ENCODE results near the gene SLC25A23. TPM values are rescaled to one million over a fixed set of nuclear protein-coding genes. Genes with fewer than 3 reads are reported as not detected.
A peak's percentile ranks its signal among the peaks of the same experiment; 100 is the strongest.
"Not testable (repeated sequence)": the region's sequence is repeated elsewhere in the genome, so short reads cannot be mapped to it uniquely, and the experiment has no call there.

Gene SLC25A23
- total RNA-seq: 10 to 100 TPM; 10.7 to 28.7 (median 15.6) TPM

DNA sequence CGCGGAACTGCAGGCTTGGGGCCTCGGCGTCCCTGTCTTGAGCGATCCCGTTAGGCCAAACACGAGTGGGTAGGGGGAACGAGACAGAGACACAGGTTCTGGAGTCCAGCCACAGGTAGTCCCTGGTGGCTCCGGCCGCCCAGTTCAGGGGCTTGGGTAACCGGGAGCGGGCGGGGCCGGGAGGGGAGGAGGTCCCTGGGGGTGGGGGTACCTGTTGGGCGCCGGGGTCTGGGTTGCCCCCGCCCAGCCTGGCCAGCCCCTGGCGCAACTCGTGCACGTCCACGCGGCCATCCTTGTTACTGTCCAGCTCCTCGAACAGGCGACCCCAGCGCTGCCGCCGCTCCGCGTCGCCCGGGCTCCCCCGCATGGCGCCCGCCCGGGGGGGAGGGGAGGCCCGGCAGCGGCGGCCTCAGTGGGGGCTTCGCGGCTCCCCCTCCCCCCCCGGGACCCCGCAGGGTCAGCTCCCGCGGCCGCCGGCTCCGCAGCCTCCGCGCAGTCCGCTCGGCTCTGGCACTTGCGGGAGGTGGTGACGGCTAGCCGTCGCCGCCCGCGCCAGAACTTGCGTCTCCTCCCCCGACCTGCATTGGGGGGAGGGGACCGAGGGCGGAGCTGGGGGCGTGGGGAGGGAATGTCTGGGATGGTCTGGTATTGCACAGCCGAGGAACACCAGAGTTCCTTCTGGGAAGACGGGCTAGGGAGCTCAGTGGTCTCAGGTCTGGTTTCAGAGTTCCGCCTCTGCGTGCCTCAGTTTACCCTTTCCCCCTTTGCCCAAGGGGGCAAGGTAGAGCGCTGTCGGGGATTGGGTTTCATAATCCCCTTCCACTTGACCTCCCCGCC is at the start of gene SLC25A23:
TSS of gene SLC25A23 (minus strand) at position 531 of the 837 bp plus-strand sequence. CDS start at position 367, 164 bp downstream.
- WGBS, 10 experiments: 0 to 20% methylated on average over 1 to 3 of the region's 70 CpGs; no CpG with 5 or more reads in 8 of the 10 experiments
- H3K4me3 ChIP-seq: peak within 1 kb of the TSS; percentile 52 to 86 (median 66)
- in situ Hi-C loops (cut with MboI; ENCODE audit: low pct_unique_long_range_greater_than_20kb in 2 of 9, low sequenced_read_pairs in 9 of 9, unreplicated experiment in 9 of 9): no loop called here
- H3K4me1 ChIP-seq (replicated peaks in 1 of 2): peaks cover 2 to 3% of the 10 kb centered on the region in 2 donors
- ATAC-seq (replicated peaks in 6 of 8): peak; percentile 49 to 71 (median 69)
- peak within 1 kb of the TSS in 1 of 2 donors; percentile 55 for H3K27ac ChIP-seq

DNA sequence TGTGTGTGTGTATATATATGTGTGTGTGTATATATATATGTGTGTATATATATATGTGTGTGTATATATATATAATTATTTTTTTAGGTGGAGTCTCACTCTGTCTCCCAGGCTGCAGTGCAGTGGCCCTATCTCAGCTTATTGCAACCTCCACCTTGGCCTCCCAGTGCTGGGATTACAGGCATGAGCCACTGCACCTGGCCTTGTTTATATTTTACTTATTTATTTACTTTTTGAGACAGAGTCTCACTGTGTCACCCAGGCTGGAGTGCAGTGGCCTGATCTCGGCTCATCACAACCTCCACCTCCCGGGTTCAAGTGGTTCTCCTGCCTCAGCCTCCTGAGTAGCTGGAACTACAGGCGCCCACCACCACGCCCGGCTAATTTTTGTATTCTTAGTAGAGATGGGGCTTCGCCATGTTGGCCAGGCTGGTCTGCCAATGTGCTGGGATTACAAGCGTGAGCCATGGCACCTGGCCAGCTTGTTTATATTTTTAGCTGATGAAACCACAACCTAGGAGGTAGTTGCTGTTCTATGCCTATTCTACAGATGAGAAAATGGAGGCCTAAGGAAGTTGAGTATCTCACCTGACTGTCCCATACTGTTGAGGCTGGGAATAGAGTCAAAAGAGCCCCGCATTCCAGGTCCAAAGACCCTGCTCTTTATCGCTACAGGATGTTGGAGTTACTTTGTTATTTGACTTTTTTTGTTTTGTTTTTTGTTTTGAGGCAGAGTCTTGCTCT is 48.6 kb upstream of the SLC25A23 start:
- in situ Hi-C loops (cut with MboI; ENCODE audit: low pct_unique_long_range_greater_than_20kb in 2 of 9, low sequenced_read_pairs in 9 of 9, unreplicated experiment in 9 of 9); H3K4me3 ChIP-seq: not testable (repeated sequence)

DNA sequence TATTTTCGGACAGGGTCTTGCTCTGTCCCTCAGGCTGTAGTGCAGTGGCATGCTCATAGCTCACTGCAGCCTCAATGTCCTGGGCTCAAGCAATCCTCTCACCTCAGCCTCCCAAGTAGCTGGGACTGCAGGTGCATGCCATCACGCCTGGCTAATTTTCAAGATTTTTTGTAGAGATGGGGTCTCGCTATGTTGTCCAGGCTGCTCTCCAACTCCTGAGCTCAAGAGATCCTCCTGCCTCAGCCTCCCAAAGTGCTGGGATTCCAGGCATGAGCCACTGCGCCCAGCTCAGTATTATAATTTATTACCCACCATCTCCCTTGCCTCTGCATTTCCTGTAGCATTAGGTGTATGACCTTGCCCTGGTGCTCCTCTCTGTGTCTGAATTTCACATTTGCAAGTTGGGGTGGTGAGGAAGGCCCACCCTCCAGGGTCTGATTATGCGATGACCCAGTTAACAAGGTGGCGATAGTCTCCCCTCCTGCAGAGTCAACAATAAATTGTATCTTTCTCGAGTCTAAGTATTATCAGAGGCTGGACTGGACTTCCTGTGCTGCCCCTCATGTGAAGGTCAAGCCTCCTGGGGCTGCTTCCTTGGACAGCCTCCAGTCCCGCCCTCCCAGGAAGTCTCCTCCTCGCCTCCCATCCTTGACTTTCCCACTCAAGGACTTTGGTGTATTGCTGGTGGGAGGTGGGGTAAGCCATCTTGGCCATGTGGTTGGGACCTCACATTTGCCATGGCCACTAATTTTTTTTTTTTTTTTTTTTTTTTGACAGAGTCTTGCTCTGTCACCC is 44.0 kb upstream of the SLC25A23 start:
- in situ Hi-C loops (cut with MboI; ENCODE audit: low pct_unique_long_range_greater_than_20kb in 2 of 9, low sequenced_read_pairs in 9 of 9, unreplicated experiment in 9 of 9): no loop called here
- WGBS, 10 experiments: 42 to 100% (median 66%) methylated on average over 1 to 6 of the region's 9 CpGs; no CpG with 5 or more reads in 2 of the 10 experiments

More for the DNA sequence above, 48.6 kb upstream of the SLC25A23 start:
- 65 to 100% (median 90%) methylated on average over 1 to 6 of the region's 9 CpGs; no CpG with 5 or more reads in 2 of the 10 experiments for WGBS, 10 experiments
- not testable (repeated sequence) for H3K4me1 ChIP-seq (replicated peaks in 1 of 2); ATAC-seq (replicated peaks in 6 of 8); H3K27ac ChIP-seq

DNA sequence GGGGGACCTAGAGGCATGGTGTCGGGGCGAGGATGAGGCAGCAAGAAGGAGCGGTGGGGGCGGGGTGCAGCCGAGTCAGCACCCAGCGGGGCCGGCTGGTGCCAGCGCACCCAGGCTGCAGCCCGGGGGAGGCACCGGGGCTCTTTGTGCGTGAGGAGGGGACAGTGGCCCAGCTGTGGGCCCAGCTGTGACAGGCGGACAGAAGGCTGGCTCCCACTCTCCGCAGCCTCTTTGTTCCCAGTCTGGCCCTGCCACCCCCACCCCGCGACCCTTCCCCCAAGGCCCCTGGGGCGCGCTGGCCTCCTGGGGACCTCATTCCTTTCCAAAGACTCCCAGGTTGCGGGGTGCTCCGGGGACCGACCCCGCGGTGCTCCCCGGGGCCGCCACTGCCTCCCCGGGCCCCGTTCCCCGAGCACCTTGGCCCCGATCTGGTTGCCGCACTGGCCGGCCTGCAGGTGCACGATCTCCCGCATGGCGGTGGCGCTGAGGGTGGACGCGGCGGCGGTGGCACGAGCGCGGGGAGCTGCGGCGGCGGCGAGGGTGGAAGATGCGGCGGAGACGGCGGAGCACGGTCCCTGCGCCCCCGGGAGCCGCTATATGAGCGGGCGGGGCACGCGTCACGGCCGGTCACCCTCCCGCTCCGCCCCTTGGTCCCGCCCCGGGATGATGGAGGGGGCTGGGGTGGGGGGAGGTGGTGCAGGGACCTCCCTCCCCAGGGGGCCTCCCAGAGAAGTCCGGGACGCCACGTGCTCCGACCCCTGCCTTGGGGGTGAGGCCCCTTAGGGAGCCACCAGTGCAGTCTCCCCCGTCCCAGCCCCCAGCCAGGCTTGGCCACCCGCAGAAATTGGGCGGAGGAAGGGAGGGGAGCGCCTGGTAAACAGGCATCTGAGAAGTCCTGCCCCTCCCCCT is 42.4 kb upstream of the SLC25A23 start, which contains the start of gene TUBB4A:
TSS of gene TUBB4A (minus strand) at position 570 of the 909 bp plus-strand sequence. CDS start at position 473, 97 bp downstream.
- WGBS, 10 experiments: 1% methylated on average over 17 of the region's 71 CpGs; no CpG with 5 or more reads in 9 of the 10 experiments
- Histone ChIP-seq H3K4me3 (peak within 1 kb of the TSS; percentile 67 to 91 (median 76)), H3K4me1 (replicated peaks in 1 of 2) (peaks cover 0 to 14% of the 10 kb centered on the region in 2 donors), H3K27ac (peak within 1 kb of the TSS; percentile 57 to 72)
- in situ Hi-C loops (cut with MboI; ENCODE audit: low pct_unique_long_range_greater_than_20kb in 2 of 9, low sequenced_read_pairs in 9 of 9, unreplicated experiment in 9 of 9): no loop called here
- ATAC-seq (replicated peaks in 6 of 8): peak; percentile 56 to 88 (median 82)

More for the DNA sequence above, 44.0 kb upstream of the SLC25A23 start:
- no peak for ATAC-seq (replicated peaks in 6 of 8)
- Histone ChIP-seq H3K4me3 (no peak overlapping the region), H3K27ac (no peak overlapping the region), H3K4me1 (replicated peaks in 1 of 2) (peaks cover 0 to 14% of the 10 kb centered on the region in 2 donors)

DNA sequence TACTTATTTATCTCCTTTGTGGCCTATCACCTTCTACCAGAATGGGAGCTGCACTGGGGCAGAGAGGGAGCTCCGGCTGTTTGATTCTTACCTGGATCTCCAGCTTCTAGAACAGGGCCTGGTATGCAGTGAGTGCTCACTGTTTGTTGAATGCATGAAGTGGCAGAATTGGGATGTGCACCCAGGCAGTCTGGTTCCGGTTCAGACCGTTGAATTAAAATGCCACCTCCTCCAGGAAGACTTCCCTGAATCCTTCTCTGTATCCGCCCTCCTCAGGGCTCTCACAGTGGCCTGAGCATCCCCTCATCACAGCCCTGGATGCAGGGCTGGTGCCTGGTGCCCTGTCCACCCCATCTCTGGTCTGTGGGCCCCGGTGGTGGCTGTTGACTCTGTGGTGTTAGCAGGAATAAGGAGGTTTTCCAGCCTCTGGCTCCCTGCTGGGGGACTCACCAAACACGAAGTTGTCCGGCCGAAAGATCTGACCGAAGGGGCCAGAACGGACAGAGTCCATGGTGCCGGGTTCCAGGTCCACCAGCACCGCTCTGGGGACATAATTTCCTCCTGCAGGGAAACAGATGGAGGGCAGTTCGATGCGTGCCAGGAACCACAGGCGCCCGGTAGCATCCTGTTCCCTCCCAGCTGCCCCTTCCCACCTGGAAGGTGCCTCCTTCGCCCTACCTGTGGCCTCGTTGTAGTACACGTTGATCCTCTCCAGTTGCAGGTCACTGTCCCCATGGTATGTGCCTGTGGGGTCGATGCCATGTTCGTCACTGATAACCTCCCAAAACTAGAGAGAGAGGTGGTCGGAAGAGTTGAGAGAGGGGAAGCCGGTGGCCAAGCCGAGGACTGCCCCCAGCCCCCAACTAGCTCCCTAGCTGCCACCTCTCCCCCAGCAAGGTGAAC is 41.5 kb upstream of the SLC25A23 start:
- in situ Hi-C loops (cut with MboI; ENCODE audit: low pct_unique_long_range_greater_than_20kb in 2 of 9, low sequenced_read_pairs in 9 of 9, unreplicated experiment in 9 of 9): no loop called here

DNA sequence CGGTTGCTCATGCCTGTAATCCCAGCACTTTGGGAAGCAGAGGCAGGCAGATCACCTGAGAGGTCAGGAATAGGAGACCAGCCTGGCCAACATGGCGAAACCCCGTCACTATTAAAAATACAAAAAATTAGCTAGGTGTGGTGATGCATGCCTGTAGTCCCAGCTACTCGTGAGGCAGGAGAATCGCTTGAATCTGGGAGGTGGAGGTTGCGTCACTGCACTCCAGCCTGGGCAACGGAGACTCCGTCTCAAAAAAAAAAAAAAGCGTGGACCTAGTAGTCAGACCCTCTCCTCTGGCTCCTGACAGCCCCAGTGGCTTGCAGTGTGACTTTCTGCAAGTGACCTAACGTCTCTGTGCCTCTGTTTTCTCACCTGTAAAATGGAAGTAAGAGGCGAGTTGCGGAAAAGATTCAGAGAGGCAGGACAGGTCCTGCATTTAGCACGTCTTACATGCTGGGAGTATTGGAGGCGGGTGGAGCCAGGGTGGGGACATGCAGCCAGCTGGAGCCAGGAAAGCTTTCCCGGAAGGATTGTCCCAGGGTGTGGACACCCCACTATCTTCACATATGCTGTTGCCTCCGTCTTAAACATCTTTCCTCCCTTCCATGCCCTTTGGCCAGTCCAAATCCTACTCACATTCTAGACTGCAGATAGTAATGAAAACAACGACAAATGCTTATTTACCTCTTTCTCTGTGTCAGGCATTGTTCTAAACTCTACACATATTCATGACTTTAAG is 39.6 kb upstream of the SLC25A23 start:
- 0 to 81% (median 46%) methylated on average over 1 to 11 of the region's 17 CpGs; no CpG with 5 or more reads in 2 of the 10 experiments for WGBS, 10 experiments
- in situ Hi-C loops (cut with MboI; ENCODE audit: low pct_unique_long_range_greater_than_20kb in 2 of 9, low sequenced_read_pairs in 9 of 9, unreplicated experiment in 9 of 9): no loop called here

More for the DNA sequence above, 41.5 kb upstream of the SLC25A23 start:
- WGBS, 10 experiments: 60 to 84% (median 77%) methylated on average over 1 to 11 of the region's 24 CpGs; no CpG with 5 or more reads in 3 of the 10 experiments
- Histone ChIP-seq H3K4me3 (peak overlapping the region; percentile 67 to 91 (median 76)), H3K27ac (peak overlapping the region; percentile 57 to 72), H3K4me1 (replicated peaks in 1 of 2) (peaks cover 0 to 14% of the 10 kb centered on the region in 2 donors)
- no peak for ATAC-seq (replicated peaks in 6 of 8)

DNA sequence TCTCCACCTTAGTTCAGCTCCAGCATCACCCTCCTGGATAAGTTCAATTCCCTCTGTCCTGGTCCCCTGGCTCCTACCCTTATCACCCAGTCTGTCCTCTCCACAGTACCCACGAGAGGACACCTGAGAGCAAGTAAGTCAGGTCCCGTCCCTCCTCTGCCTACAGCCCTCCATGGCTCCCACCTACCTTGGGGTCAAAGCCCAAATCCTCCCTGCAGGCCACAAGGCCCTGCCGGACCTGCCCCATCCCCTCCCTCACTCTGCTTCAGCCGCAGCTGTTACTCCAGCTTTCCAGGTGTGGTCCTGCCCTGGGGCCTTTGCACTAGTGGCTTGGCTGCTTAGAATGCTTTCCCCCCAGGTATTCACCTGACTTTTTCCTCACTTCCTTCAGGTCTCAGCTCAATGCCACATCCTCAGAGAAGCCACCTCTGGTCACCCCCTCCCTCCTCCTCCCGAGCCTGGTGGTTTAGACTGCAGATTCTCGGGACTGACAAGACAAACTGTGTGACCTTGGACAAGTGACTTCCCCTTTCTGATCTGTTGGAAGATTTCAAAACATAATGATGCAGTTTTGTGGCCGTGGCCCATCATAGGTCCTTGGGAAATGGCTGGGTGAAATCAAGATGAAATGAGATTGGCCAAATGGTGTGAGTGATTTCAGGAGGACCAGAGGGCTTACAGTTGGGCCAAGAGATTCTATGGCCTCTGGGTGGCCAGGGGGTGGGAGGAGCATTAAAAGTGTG is 38.9 kb upstream of the SLC25A23 start:
- H3K4me3 ChIP-seq: no peak overlapping the region
- H3K27ac ChIP-seq: no peak overlapping the region
- peaks cover 0 to 14% of the 10 kb centered on the region in 2 donors for H3K4me1 ChIP-seq (replicated peaks in 1 of 2)
- in situ Hi-C loops (cut with MboI; ENCODE audit: low pct_unique_long_range_greater_than_20kb in 2 of 9, low sequenced_read_pairs in 9 of 9, unreplicated experiment in 9 of 9): no loop called here
- 20 to 92% (median 71%) methylated on average over 1 to 6 of the region's 7 CpGs; no CpG with 5 or more reads in 4 of the 10 experiments for WGBS, 10 experiments
- no peak for ATAC-seq (replicated peaks in 6 of 8)

More for the DNA sequence above, 39.6 kb upstream of the SLC25A23 start:
- ATAC-seq (replicated peaks in 6 of 8): peak in 3 of 8 experiments; percentile 67 to 77 (median 68)
- H3K4me3 ChIP-seq: no peak overlapping the region
- H3K27ac ChIP-seq: no peak overlapping the region
- H3K4me1 ChIP-seq (replicated peaks in 1 of 2): peaks cover 0 to 14% of the 10 kb centered on the region in 2 donors

DNA sequence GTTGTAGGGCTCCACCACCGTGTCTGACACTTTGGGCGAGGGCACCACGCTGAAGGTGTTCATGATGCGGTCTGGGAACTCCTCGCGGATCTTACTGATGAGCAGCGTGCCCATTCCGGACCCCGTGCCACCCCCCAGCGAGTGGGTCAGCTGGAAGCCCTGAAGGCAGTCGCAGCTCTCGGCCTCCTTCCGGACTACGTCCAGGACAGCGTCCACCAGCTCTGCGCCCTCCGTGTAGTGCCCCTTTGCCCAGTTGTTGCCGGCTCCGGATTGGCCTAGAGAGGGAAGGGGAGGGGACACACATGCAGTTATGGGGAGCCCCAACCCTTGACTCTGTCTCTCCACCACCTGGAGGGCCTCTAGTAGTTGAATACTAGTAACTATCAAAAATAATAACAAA is 36.4 kb upstream of the SLC25A23 start:
- ATAC-seq (replicated peaks in 6 of 8): peak in 1 of 8 experiments; percentile 29
- in situ Hi-C loops (cut with MboI; ENCODE audit: low pct_unique_long_range_greater_than_20kb in 2 of 9, low sequenced_read_pairs in 9 of 9, unreplicated experiment in 9 of 9): no loop called here
- Histone ChIP-seq H3K4me1 (replicated peaks in 1 of 2) (peaks cover 0 to 2% of the 10 kb centered on the region in 2 donors), H3K27ac (no peak overlapping the region), H3K4me3 (no peak overlapping the region)
- 91 to 100% (median 100%) methylated on average over 3 to 6 of the region's 19 CpGs; no CpG with 5 or more reads in 7 of the 10 experiments for WGBS, 10 experiments

DNA sequence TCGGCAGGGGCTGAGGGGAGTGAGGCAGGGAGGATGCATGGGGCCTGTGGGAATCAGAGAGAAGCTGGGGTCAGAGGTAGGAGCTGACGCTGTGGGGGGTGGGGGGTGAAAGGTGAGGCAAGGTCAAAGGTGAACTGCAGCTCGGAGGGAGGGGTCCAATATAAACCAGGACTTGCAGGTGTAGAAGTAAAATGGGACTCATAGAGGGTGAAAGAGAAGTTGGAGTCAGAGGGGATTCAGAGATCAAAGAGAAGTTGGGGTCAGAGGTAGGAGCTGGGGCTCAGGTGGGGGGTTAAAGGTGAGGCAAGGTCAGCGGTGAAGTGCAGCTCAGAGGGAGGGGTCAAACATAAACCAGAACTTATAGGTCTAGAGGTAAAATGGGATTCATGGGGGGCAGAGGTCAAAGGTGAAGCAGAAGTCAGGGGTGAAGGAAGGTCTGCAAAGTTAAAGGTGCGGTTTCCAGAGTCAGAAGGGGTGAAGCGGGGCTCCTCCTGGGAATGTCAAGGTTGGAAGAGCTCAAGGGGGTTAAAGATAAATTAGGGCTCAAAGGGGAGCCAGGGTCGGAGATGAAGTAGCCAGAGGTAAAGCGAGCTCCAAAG is 34.9 kb upstream of the SLC25A23 start:
- Histone ChIP-seq H3K4me3 (no peak overlapping the region), H3K27ac (no peak overlapping the region), H3K4me1 (replicated peaks in 1 of 2) (no peaks in the 10 kb centered on the region)
- in situ Hi-C loops (cut with MboI; ENCODE audit: low pct_unique_long_range_greater_than_20kb in 2 of 9, low sequenced_read_pairs in 9 of 9, unreplicated experiment in 9 of 9): no loop called here
- ATAC-seq (replicated peaks in 6 of 8): peak in 1 of 8 experiments; percentile 19
- 53 to 100% (median 100%) methylated on average over 1 to 2 of the region's 8 CpGs; no CpG with 5 or more reads in 4 of the 10 experiments for whole genome bisulfite sequencing, 10 experiments
